Measurements from ENCODE around the gene NUDT5. TPM values are rescaled to one million over a fixed set of nuclear protein-coding genes. Genes with fewer than 3 reads are reported as not detected.

The NUDT5 gene
- total RNA-seq, 1 experiment from 2014 or later, result 54.0 TPM

DNA sequence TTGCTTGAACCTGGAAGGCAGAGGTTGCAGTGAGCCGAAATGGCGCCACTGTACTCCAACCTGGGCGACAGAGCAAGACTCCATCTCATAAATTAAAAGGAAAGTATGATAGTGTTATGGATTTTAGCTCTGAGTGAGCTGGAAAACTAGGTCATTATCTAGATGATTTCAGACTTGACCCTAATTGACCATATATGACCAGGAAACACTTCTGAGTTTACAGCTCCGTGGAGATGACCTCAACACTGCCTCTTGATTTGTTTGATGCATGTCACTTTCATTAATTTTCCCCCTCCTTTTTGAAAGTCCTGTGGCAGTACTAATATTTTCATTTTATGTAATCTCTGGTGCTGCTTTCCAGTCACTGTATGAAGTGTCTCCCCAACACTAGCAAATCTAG is 74.0 kb downstream of the NUDT5 start:
- in situ Hi-C loops (cut with HindIII; ENCODE audit: low pct_unique_long_range_greater_than_20kb, low sequenced_read_pairs) (no loop called here), intact Hi-C loops (cut with micrococcal nuclease; ENCODE audit: unreplicated experiment) (no loop called here)
- Histone ChIP-seq H3K36me3 (ENCODE audit: control insufficient read depth, insufficient read depth, low read length) (no peaks in the 10 kb centered on the region), H3K9me3 (ENCODE audit: control insufficient read depth, insufficient read depth, low read depth, low read length) (no peaks in the 10 kb centered on the region), H3K4me1 (ENCODE audit: control insufficient read depth, insufficient read depth, low read length) (no peaks in the 10 kb centered on the region), H3K27me3 (ENCODE audit: control insufficient read depth, insufficient read depth, low read length) (no peaks in the 10 kb centered on the region), H3K4me3 (ENCODE audit: low read depth in 2 of 2, low read length in 2 of 2) (no peak overlapping the region), H3K27ac (ENCODE audit: low read length) (no peak overlapping the region)
- POLR2A ChIA-PET, result interaction anchor here (0.5 kb wide), 1 partner anchor 109 kb away, joined by 5 read pairs; no protein-coding TSS in a partner anchor
- DNase-seq (ENCODE audit: low read depth, low spot score), result no peak
- CTCF ChIA-PET, result no interaction called here
- no peak for TF ChIP-seq POLR2AphosphoS5 (IDR thresholded peaks at IDR 0.05; ENCODE audit: low read depth, low read length)
- no peak for TF ChIP-seq TCF7L2 (IDR thresholded peaks at IDR 0.05; ENCODE audit: low read depth, low read length)
- TF ChIP-seq, protein P1, sequence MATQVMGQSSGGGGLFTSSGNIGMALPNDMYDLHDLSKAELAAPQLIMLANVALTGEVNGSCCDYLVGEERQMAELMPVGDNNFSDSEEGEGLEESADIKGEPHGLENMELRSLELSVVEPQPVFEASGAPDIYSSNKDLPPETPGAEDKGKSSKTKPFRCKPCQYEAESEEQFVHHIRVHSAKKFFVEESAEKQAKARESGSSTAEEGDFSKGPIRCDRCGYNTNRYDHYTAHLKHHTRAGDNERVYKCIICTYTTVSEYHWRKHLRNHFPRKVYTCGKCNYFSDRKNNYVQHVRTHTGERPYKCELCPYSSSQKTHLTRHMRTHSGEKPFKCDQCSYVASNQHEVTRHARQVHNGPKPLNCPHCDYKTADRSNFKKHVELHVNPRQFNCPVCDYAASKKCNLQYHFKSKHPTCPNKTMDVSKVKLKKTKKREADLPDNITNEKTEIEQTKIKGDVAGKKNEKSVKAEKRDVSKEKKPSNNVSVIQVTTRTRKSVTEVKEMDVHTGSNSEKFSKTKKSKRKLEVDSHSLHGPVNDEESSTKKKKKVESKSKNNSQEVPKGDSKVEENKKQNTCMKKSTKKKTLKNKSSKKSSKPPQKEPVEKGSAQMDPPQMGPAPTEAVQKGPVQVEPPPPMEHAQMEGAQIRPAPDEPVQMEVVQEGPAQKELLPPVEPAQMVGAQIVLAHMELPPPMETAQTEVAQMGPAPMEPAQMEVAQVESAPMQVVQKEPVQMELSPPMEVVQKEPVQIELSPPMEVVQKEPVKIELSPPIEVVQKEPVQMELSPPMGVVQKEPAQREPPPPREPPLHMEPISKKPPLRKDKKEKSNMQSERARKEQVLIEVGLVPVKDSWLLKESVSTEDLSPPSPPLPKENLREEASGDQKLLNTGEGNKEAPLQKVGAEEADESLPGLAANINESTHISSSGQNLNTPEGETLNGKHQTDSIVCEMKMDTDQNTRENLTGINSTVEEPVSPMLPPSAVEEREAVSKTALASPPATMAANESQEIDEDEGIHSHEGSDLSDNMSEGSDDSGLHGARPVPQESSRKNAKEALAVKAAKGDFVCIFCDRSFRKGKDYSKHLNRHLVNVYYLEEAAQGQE (IDR thresholded peaks at IDR 0.05; ENCODE audit: insufficient read depth in 1 of 2, low read depth in 2 of 2, low read length in 1 of 2), result no peak
- TF ChIP-seq SIN3A (IDR thresholded peaks at IDR 0.05; ENCODE audit: borderline replicate concordance, insufficient read depth, low read depth, low read length), result no peak
- TF ChIP-seq, protein P2, sequence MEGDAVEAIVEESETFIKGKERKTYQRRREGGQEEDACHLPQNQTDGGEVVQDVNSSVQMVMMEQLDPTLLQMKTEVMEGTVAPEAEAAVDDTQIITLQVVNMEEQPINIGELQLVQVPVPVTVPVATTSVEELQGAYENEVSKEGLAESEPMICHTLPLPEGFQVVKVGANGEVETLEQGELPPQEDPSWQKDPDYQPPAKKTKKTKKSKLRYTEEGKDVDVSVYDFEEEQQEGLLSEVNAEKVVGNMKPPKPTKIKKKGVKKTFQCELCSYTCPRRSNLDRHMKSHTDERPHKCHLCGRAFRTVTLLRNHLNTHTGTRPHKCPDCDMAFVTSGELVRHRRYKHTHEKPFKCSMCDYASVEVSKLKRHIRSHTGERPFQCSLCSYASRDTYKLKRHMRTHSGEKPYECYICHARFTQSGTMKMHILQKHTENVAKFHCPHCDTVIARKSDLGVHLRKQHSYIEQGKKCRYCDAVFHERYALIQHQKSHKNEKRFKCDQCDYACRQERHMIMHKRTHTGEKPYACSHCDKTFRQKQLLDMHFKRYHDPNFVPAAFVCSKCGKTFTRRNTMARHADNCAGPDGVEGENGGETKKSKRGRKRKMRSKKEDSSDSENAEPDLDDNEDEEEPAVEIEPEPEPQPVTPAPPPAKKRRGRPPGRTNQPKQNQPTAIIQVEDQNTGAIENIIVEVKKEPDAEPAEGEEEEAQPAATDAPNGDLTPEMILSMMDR (IDR thresholded peaks at IDR 0.05), result no peak
- ATAC-seq, result no peak
- no TSS peak for BruUV-seq (replicated peaks)

Small RNA genes lying within 50 kb of the gene (microRNA-seq; reads per million reads assigned to microRNA genes)
- not detected for gene MIR548AK (ENCODE audit: unreplicated experiment)

Other genes with a start within 250 kb of the NUDT5 start
- 19.1 TPM for gene UPF2, start 153.1 kb downstream of the NUDT5 start, total RNA-seq (2021; ENCODE audit: unreplicated experiment)
- 15.8 TPM for gene DHTKD1, start 126.9 kb downstream of the NUDT5 start, total RNA-seq (2021; ENCODE audit: unreplicated experiment)
- 8.8 TPM for gene SEC61A2, start 66.2 kb downstream of the NUDT5 start, total RNA-seq (2021; ENCODE audit: unreplicated experiment)
- 66.3 TPM for gene CDC123, start 297 bp upstream of the NUDT5 start, total RNA-seq (2021; ENCODE audit: unreplicated experiment)
- gene CAMK1D, start 153.7 kb upstream of the NUDT5 start, total RNA-seq (2021; ENCODE audit: unreplicated experiment), result 5.7 TPM